K562 (cell line): ENCODE results near the gene GALNT18. TPM values are rescaled to one million over a fixed set of nuclear protein-coding genes. Genes with fewer than 3 reads are reported as not detected.

Experiments used
- ZBTB40 ChIP-seq, 2 experiments: fragments of 450-650 bp in 1 of 2; sonication (generic) in 1 of 2; formaldehyde crosslinking in 1 of 2; IDR thresholded peaks; 2 replicates each; pipeline versions ENCODE4 v1.7.1 to v1.9.0; 2016 to 2022; ENCODE audit warnings: inconsistent platforms in 1 of 2, mild to moderate bottlenecking in 1 of 2, missing genetic modification reagents in 1 of 2
- polyA plus RNA-seq, 8 experiments: library from polyadenylated mRNA; depleted of rRNA in 4 of 8; stranded (reverse) in 5 of 8; unstranded in 3 of 8; fragments of >200 nt; fragmentation: Nextera tagmentation in 2 of 8; fragmentation: Illumina TruSeq in 1 of 8; extraction: Ambion mirVana in 2 of 8; extraction: Trizol in 1 of 8; gene quantifications; 2 replicates each; pipeline versions ENCODE4 v1.2.1 to v1.2.3, GENCODE V29; 2011 to 2014; ENCODE audit warnings: inconsistent platforms in 1 of 8, missing spikeins in 1 of 8
- total RNA-seq, 7 experiments: library from RNA; depleted of rRNA in 6 of 7; stranded (reverse); fragments of >200 nt in 6 of 7; fragmentation: Illumina TruSeq in 2 of 7; extraction: Trizol in 2 of 7; gene quantifications; 2 replicates each; pipeline versions ENCODE4 v1.2.1 to v1.2.3, GENCODE V29; 2011 to 2021; ENCODE audit warnings: low replicate concordance in 1 of 7

The GALNT18 gene
- total and polyA plus RNA-seq, 9 of the 15 experiments (the other 6 are each of a cell fraction or from before 2014, with no cell fraction given) = not detected

DNA sequence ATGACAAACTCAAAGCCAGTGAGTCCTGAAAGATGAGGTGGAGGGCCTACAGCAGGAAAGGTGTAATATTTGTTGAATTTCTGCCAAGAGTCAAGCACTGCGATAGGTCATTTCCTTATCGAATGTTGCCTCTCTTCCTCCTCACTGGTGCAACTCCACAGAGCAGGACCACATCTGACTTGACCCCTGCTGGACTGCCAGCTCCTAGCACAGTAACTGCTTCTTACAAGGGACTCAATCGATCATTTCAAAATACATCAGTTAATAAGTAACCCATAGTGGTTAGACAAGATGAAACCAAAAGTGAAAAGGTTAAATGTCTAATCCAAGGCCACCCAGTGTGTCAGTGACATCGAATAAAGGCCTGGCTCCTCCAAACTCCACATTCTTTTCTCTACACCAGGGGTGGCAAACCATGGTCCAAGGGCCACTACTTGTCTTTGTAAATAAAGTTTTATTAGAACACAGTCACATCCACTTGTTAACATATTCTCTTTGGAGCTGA, 170.3 kb downstream of the GALNT18 start (continued):
- TF ChIP-seq ZBTB40 (IDR thresholded peaks at IDR 0.05) = peak; percentile 86
- peak; percentile 49; the same call in 1 of the 2 replicates for TF ChIP-seq ZBTB40 (CRISPR knock-in tag; IDR thresholded peaks at IDR 0.05)
